SH-SY5Y (cell line): ENCODE data around the gene MRPL53.

Experiments used
- GATA2 ChIP-seq: IDR thresholded peaks from 2 replicates; pipeline ENCODE4 v1.6.1; 2011; ENCODE audit warnings: mild to moderate bottlenecking, low read depth, low read length
- GATA3 ChIP-seq: IDR thresholded peaks from 2 replicates; pipeline ENCODE4 v1.6.1; 2011; ENCODE audit warnings: low read depth, mild to moderate bottlenecking, low read length, moderate library complexity

- TF ChIP-seq GATA2, result no peak
- TF ChIP-seq GATA3, result no peak
These were observed 47.0 kb downstream of the MRPL53 start for GRCh38 chr2:74425523-74425922.
